Subcutaneous adipose tissue (tissue), 4 donors: ENCODE results near the gene MAB21L3. TPM values are rescaled to one million over a fixed set of nuclear protein-coding genes. Genes with fewer than 3 reads are reported as not detected.

ENCODE experiments used
- CTCF ChIP-seq: fragments of 450-650 bp; IDR thresholded peaks from one replicate; pipeline ENCODE4 v1.5.1; 2016; ENCODE audit warnings: low read depth, mild to moderate bottlenecking, control low read depth, antibody characterized with exemption, moderate library complexity
- total RNA-seq, 4 donors: library from RNA; depleted of rRNA; stranded (reverse); fragments of >200 nt; gene quantifications; one replicate each; pipeline ENCODE4 v1.1.0, GENCODE V29; 2016

Gene MAB21L3
- total RNA-seq, 4 donors from 2014 or later: 0.75 to 6.3 (median 2.4) TPM

GRCh38 chr1:116076831-116077230 lies 34.4 kb upstream of the MAB21L3 start:
- TF ChIP-seq CTCF: no peak

GRCh38 chr1:116078699-116079223 lies 32.4 kb upstream of the MAB21L3 start:
- no peak for TF ChIP-seq CTCF

- TF ChIP-seq CTCF: no peak
Observed at GRCh38 chr1:116087628-116088027, 23.6 kb upstream of the MAB21L3 start.

GRCh38 chr1:116089870-116090269 lies 21.3 kb upstream of the MAB21L3 start:
- no peak for TF ChIP-seq CTCF

- no peak for TF ChIP-seq CTCF
Observed at GRCh38 chr1:116091083-116091482, 20.1 kb upstream of the MAB21L3 start.

- TF ChIP-seq CTCF: no peak
Observed at GRCh38 chr1:116092752-116093489, 18.3 kb upstream of the MAB21L3 start.

GRCh38 chr1:116095027-116095426 lies 16.2 kb upstream of the MAB21L3 start:
- no peak for TF ChIP-seq CTCF
